Upper lobe of right lung (tissue), 1 donor: ENCODE results near the gene MBOAT2. TPM values are rescaled to one million over a fixed set of nuclear protein-coding genes. Genes with fewer than 3 reads are reported as not detected.
"Not testable (repeated sequence)": the region's sequence is repeated elsewhere in the genome, so short reads cannot be mapped to it uniquely, and the experiment has no call there.

ENCODE experiments used
- ATAC-seq: fragments of 200-7000 bp; cut with Tn5 transposase; one replicate; pipeline ENCODE4 v1.9.1; 2020; ENCODE audit warnings: mild to moderate bottlenecking, moderate library complexity
- DNase-seq: peaks from one replicate; pipeline ENCODE4 v3.0.0-alpha.2; 2020
- H3K27ac ChIP-seq: fragments of 200-600 bp; one replicate; pipeline ENCODE4 v1.8.0; 2022
- H3K27me3 ChIP-seq: fragments of 200-600 bp; one replicate; pipeline ENCODE4 v1.8.0; 2022; ENCODE audit warnings: mild to moderate bottlenecking
- H3K36me3 ChIP-seq: fragments of 200-600 bp; one replicate; pipeline ENCODE4 v1.8.0; 2022
- H3K4me1 ChIP-seq: fragments of 200-600 bp; one replicate; pipeline ENCODE4 v1.8.0; 2022
- H3K4me3 ChIP-seq: fragments of 200-600 bp; one replicate; pipeline ENCODE4 v1.8.0; 2022; ENCODE audit warnings: mild to moderate bottlenecking
- H3K9me3 ChIP-seq: fragments of 200-600 bp; one replicate; pipeline ENCODE4 v1.8.0; 2022
- intact Hi-C: fragments of 100-400 bp; cut with DNase I; formaldehyde crosslinking; loops from one replicate; pipeline ENCODE4 v1.11.0; 2022
- total RNA-seq: library from RNA; stranded (reverse); fragmentation: NEBNext Ultra II Directional; extraction: Animal tissue kit (Norgen Biotek cat#: 25700); gene quantifications from one replicate; pipeline ENCODE4 v1.2.1, GENCODE V29; 2021
- TF ChIP-seq, protein P1 (sequence below): fragments of 200-600 bp; IDR thresholded peaks from one replicate; pipeline ENCODE4 v1.8.0; 2022; ENCODE audit warnings: antibody characterized with exemption
- donor health status: DM: no; HTN: yes; CAD: no; lungs with severe emphysema.

MBOAT2 gene
- total RNA-seq, 1 donor from 2014 or later: 31.4 TPM

DNA sequence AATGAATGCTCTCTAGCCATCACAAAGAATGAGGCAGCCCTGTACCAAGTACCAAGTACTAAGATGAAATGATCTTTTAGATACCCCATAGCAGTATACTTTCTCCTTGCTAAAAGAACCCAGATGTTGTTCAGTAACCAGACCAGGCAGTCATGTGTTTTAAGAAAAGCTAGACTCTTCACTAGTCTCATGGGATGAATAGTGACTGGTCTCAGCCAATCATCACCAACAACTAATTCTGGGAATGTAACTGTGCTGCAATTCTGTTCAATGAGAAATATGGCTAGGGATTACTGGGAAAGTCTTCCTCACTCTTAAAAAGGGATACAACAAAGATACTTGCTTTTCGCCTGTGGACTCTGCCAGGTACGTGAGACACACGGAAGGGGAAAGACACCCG is 29.5 kb downstream of the MBOAT2 start:
- DNase-seq: no peak
- intact Hi-C loops: no loop called here
- Histone ChIP-seq H3K4me1 (no peaks in the 10 kb centered on the region), H3K27me3 (no peaks in the 10 kb centered on the region), H3K9me3 (no peaks in the 10 kb centered on the region), H3K36me3 (no peaks in the 10 kb centered on the region), H3K4me3 (no peak overlapping the region), H3K27ac (no peak overlapping the region)
- ATAC-seq: no peak
- TF ChIP-seq, protein P1, sequence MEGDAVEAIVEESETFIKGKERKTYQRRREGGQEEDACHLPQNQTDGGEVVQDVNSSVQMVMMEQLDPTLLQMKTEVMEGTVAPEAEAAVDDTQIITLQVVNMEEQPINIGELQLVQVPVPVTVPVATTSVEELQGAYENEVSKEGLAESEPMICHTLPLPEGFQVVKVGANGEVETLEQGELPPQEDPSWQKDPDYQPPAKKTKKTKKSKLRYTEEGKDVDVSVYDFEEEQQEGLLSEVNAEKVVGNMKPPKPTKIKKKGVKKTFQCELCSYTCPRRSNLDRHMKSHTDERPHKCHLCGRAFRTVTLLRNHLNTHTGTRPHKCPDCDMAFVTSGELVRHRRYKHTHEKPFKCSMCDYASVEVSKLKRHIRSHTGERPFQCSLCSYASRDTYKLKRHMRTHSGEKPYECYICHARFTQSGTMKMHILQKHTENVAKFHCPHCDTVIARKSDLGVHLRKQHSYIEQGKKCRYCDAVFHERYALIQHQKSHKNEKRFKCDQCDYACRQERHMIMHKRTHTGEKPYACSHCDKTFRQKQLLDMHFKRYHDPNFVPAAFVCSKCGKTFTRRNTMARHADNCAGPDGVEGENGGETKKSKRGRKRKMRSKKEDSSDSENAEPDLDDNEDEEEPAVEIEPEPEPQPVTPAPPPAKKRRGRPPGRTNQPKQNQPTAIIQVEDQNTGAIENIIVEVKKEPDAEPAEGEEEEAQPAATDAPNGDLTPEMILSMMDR: no peak

DNA sequence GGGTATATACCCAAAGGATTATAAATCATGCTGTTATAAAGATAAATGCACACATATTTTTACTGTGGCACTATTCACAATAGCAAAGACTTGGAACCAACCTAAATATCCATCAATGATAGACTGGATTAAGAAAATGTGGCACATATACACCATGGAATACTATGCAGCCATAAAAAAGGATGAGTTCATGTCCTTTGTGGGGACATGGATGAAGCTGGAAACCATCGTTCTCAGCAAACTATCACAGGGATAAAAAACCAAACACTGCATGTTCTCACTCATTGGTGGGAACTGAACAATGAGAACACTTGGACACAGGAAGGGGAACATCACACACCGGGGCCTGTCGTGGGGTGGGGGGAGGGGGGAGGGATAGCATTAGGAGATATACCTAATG is 30.5 kb downstream of the MBOAT2 start:
- DNase-seq, H3K27me3 ChIP-seq, intact Hi-C loops, H3K9me3 ChIP-seq, H3K36me3 ChIP-seq, ATAC-seq, H3K4me3 ChIP-seq, H3K4me1 ChIP-seq, H3K27ac ChIP-seq: not testable (repeated sequence)

DNA sequence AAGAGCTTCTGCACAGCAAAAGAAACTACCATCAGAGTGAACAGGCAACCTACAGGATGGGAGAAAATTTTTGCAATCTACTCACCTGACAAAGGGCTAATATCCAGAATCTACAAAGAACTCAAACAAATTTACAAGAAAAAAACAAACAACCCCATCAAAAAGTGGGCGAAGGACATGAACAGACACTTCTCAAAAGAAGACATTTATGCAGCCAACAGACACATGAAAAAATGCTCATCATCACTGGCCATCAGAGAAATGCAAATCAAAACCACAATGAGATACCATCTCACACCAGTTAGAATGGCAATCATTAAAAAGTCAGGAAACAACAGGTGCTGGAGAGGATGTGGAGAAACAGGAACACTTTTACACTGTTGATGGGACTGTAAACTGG is 30.9 kb downstream of the MBOAT2 start:
- DNase-seq, H3K36me3 ChIP-seq, intact Hi-C loops, ATAC-seq, H3K27ac ChIP-seq, H3K4me1 ChIP-seq, H3K9me3 ChIP-seq, H3K27me3 ChIP-seq, H3K4me3 ChIP-seq: not testable (repeated sequence)

DNA sequence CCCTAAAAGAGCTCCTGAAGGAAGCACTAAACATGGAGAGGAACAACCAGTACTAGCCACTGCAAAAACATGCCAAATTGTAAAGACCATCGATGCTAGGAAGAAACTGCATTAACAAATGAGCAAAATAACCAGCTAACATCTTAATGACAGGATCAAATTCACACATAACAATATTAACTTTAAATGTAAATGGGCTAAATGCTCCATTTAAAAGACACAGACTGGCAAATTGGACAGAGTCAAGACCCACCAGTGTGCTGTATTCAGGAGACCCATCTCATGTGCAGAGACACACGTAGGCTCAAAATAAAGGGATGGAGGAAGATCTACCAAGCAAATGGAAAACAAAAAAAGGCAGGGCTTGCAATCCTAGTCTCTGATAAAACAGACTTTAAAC is 34.1 kb downstream of the MBOAT2 start:
- intact Hi-C loops, H3K9me3 ChIP-seq, ATAC-seq, H3K4me1 ChIP-seq, H3K27ac ChIP-seq, H3K4me3 ChIP-seq, H3K36me3 ChIP-seq, H3K27me3 ChIP-seq, DNase-seq: not testable (repeated sequence)

GRCh38 chr2:8966123-8966908 is 37.2 kb downstream of the MBOAT2 start:
- intact Hi-C loops: no loop called here

GRCh38 chr2:8965216-8965969 is 38.1 kb downstream of the MBOAT2 start:
- DNase-seq (no peak), ATAC-seq (no peak)
- intact Hi-C loops: no loop called here
- H3K27ac ChIP-seq: no peak overlapping the region
- no peaks in the 10 kb centered on the region for H3K4me1 ChIP-seq
- no peaks in the 10 kb centered on the region for H3K27me3 ChIP-seq
- H3K36me3 ChIP-seq: no peaks in the 10 kb centered on the region
- no peaks in the 10 kb centered on the region for H3K9me3 ChIP-seq
- H3K4me3 ChIP-seq: no peak overlapping the region
- TF ChIP-seq, protein P1: no peak

More at GRCh38 chr2:8966123-8966908, 37.2 kb downstream of the MBOAT2 start:
- H3K4me1 ChIP-seq: no peaks in the 10 kb centered on the region
- TF ChIP-seq, protein P1: no peak
- ATAC-seq (no peak), DNase-seq (no peak)
- no peak overlapping the region for H3K4me3 ChIP-seq
- H3K27me3 ChIP-seq: no peaks in the 10 kb centered on the region
- no peaks in the 10 kb centered on the region for H3K9me3 ChIP-seq
- no peak overlapping the region for H3K27ac ChIP-seq
- no peaks in the 10 kb centered on the region for H3K36me3 ChIP-seq

DNA sequence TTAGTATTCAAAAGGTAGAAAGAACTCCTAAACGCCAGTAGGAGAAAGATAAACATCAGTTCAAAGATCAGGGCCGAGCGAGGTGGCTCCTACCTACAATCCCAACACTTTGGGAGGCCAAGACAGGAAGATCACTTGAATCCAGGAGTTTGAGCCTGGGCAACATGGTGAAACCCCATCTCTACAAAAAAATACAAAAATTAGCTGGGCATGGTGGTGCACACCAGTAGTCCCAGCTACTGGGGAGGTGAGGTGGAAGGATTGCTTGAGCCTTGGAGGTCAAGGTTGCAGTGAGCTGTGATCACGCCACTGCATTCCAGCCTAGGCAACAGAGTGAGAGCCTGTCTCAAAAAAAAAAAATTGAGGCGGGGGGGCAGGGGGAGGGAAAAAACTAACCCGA is 40.6 kb downstream of the MBOAT2 start:
- ATAC-seq (no peak), DNase-seq (no peak)
- H3K9me3 ChIP-seq: no peaks in the 10 kb centered on the region
- H3K27ac ChIP-seq: no peak overlapping the region
- TF ChIP-seq, protein P1: no peak
- no peaks in the 10 kb centered on the region for H3K36me3 ChIP-seq
- no peaks in the 10 kb centered on the region for H3K27me3 ChIP-seq
- no peak overlapping the region for H3K4me3 ChIP-seq
- intact Hi-C loops: no loop called here
- no peaks in the 10 kb centered on the region for H3K4me1 ChIP-seq
